B cell (primary cell): Measurements from ENCODE around the gene IRAK1. TPM values are rescaled to one million over a fixed set of nuclear protein-coding genes. Genes with fewer than 3 reads are reported as not detected.

Experiments
- ATAC-seq: fragments of 200-7000 bp; cut with Tn5 transposase; one replicate; pipeline ENCODE4 v1.10.0; 2021; ENCODE audit warnings: low read depth, mild to moderate bottlenecking, moderate number of reproducible peaks, moderate library complexity
- CTCF ChIA-PET: fragments of 350-600 bp; sonication (Branson Sonifier 250); formaldehyde crosslinking; loops from one replicate; lab custom pipeline; 2021; ENCODE audit warnings: antibody characterized with exemption, inconsistent platforms; lab: Charles Lee
- POLR2A ChIA-PET: fragments of 350-600 bp; sonication (Branson Sonifier 250); formaldehyde crosslinking; loops from one replicate; lab custom pipeline; 2021; ENCODE audit warnings: antibody characterized with exemption; lab: Charles Lee
- DNase-seq: peaks from one replicate; pipeline ENCODE4 v3.0.0; 2013
- H2AFZ ChIP-seq: 2 replicates; pipeline ENCODE4 v1.6.1; 2012; ENCODE audit warnings: mild to moderate bottlenecking, low read depth, low read length; ENCODE audit not compliant: insufficient read depth, poor library complexity, severe bottlenecking
- H3K27ac ChIP-seq, 2 donors: 1 replicate in 1 of 2; 2 replicates in 1 of 2; pipeline ENCODE4 v1.5.1; 2012 to 2013; ENCODE audit warnings: low read length in 2 of 2, mild to moderate bottlenecking in 2 of 2, moderate library complexity in 1 of 2
- H3K27me3 ChIP-seq, 4 experiments: fragments of 200-600 bp in 1 of 4; sonication (generic) in 1 of 4; replicated peaks in 1 of 4; 1 replicate in 2 of 4; 2 replicates in 2 of 4; pipeline versions ENCODE4 v1.6.1 to v1.7.0; 2013 to 2016; ENCODE audit warnings: low read length in 3 of 4, mild to moderate bottlenecking in 2 of 4, mixed read lengths in 1 of 4, moderate library complexity in 1 of 4; ENCODE audit not compliant: insufficient read depth in 4 of 4, control insufficient read depth in 3 of 4; ENCODE audit errors: control extremely low read depth in 1 of 4
- H3K36me3 ChIP-seq, 2 experiments: replicated peaks in 1 of 2; 1 replicate in 1 of 2; 2 replicates in 1 of 2; pipeline versions ENCODE4 v1.6.1 to v1.7.1; 2013; ENCODE audit warnings: low read length in 1 of 2; ENCODE audit not compliant: insufficient read depth in 2 of 2, control insufficient read depth in 1 of 2; ENCODE audit errors: control extremely low read depth in 1 of 2, extremely low read depth in 1 of 2
- H3K4me1 ChIP-seq, 2 donors: fragments of 200-600 bp in 1 of 2; sonication (generic) in 1 of 2; 1 replicate in 1 of 2; 2 replicates in 1 of 2; pipeline versions ENCODE4 v1.5.1 to v1.6.1; 2013 to 2017; ENCODE audit warnings: low read length in 2 of 2; ENCODE audit not compliant: control insufficient read depth in 2 of 2, insufficient read depth in 2 of 2
- H3K4me2 ChIP-seq: replicated peaks from 2 replicates; pipeline ENCODE3; 2012; ENCODE audit warnings: mild to moderate bottlenecking, low read depth, low read length; ENCODE audit not compliant: poor library complexity, severe bottlenecking
- H3K4me3 ChIP-seq, 5 experiments: fragments of 200-600 bp in 1 of 5; sonication (generic) in 1 of 5; 1 replicate in 3 of 5; 2 replicates in 2 of 5; pipeline versions ENCODE4 v1.5.1 to v1.7.0; 2011 to 2016; ENCODE audit warnings: low read length in 4 of 5, mild to moderate bottlenecking in 4 of 5, low read depth in 2 of 5, control low read depth in 1 of 5, moderate library complexity in 1 of 5; ENCODE audit not compliant: insufficient read depth in 1 of 5; ENCODE audit errors: control extremely low read depth in 1 of 5, extremely low read depth in 1 of 5
- H3K79me2 ChIP-seq: fragments of 200-600 bp; sonication (generic); one replicate; pipeline ENCODE4 v1.6.0; 2016; ENCODE audit warnings: low read length; ENCODE audit not compliant: control insufficient read depth, insufficient read depth
- H3K9ac ChIP-seq: fragments of 200-600 bp; sonication (generic); 2 replicates; pipeline ENCODE4 v1.6.1; 2017; ENCODE audit warnings: mild to moderate bottlenecking, low read length, moderate library complexity
- H3K9me3 ChIP-seq, 3 donors: one replicate each; pipeline versions ENCODE4 v1.6.1 to v1.7.1; 2013; ENCODE audit warnings: low read length in 2 of 3; ENCODE audit not compliant: control insufficient read depth in 2 of 3, insufficient read depth in 1 of 3; ENCODE audit errors: control extremely low read depth in 1 of 3
- H4K20me1 ChIP-seq: 2 replicates; pipeline ENCODE4 v1.6.0; 2012; ENCODE audit warnings: mild to moderate bottlenecking, low read length; ENCODE audit not compliant: insufficient read depth, control insufficient read depth, poor library complexity, severe bottlenecking
- H3K27ac Mint-ChIP-seq: one replicate; pipeline ENCODE4 v1.8.0; 2021; ENCODE audit warnings: mixed read lengths
- H3K27me3 Mint-ChIP-seq: one replicate; pipeline ENCODE4 v1.8.0; 2021; ENCODE audit warnings: mixed read lengths
- H3K4me1 Mint-ChIP-seq: one replicate; pipeline ENCODE4 v1.8.0; 2021; ENCODE audit warnings: mixed read lengths
- H3K4me3 Mint-ChIP-seq: one replicate; pipeline ENCODE4 v1.8.0; 2021; ENCODE audit warnings: mixed read lengths
- H3K9me3 Mint-ChIP-seq: one replicate; pipeline ENCODE4 v1.8.0; 2022; ENCODE audit warnings: mixed read lengths; ENCODE audit not compliant: insufficient read depth
- CTCF ChIP-seq: fragments of 200-600 bp; IDR thresholded peaks from one replicate; pipeline ENCODE4 v1.8.0; 2022; ENCODE audit warnings: antibody characterized with exemption, mild to moderate bottlenecking
- EZH2 ChIP-seq: IDR thresholded peaks from 2 replicates; pipeline ENCODE4 v1.6.1; 2012; ENCODE audit warnings: borderline replicate concordance, low read depth, mild to moderate bottlenecking, moderate library complexity, low read length; ENCODE audit not compliant: insufficient read depth, poor library complexity, severe bottlenecking
- WGBS: methylation state at CpG from one replicate; pipeline ENCODE4 v1.1.5; 2013; ENCODE audit warnings: missing lambda C conversion rate; ENCODE audit not compliant: insufficient coverage; 5-methylcytosine and 5-hydroxymethylcytosine counted together
- intact Hi-C: fragments of 100-400 bp; cut with micrococcal nuclease; formaldehyde crosslinking; loops from one replicate; pipeline ENCODE4 v1.10.0; 2022
- polyA plus RNA-seq: library from polyadenylated mRNA; depleted of rRNA; stranded (reverse); fragments of >200 nt; gene quantifications from 2 replicates; pipeline ENCODE4 v1.2.3, GENCODE V29; 2012
- total RNA-seq, 2 donors: library from RNA; stranded (reverse); fragments of 120-200 nt in 1 of 2; gene quantifications; 1 replicate in 1 of 2; 2 replicates in 1 of 2; pipeline versions ENCODE4 v1.2.3 to v1.2.4, GENCODE V29; 2013 to 2022

Gene IRAK1
- total and polyA plus RNA-seq, 2 donors (not counting 1 experiment from before 2014, with no cell fraction given): 112 to 118 TPM

GRCh38 chrX:154018518-154019060 lies 1.1 kb downstream of the IRAK1 start:
- H3K4me1 Mint-ChIP-seq: peaks cover 20% of the 10 kb centered on the region
- peak overlapping the region in 4 of 5 experiments; percentile 55 to 67 (median 64) for H3K4me3 ChIP-seq
- TF ChIP-seq CTCF (no peak), EZH2 (no peak)

More at GRCh38 chrX:154018518-154019060, 1.1 kb downstream of the IRAK1 start:
- H3K9ac ChIP-seq: peak overlapping the region; percentile 70
- POLR2A ChIA-PET: interaction anchor here (0.6 to 1.0 kb wide), 3 partner anchors 11 to 258 kb away, joined by 4 to 12 read pairs (median 5); no protein-coding TSS in a partner anchor
- no peaks in the 10 kb centered on the region for H3K9me3 ChIP-seq
- H3K79me2 ChIP-seq: peaks cover 24% of the 10 kb centered on the region
- no peaks in the 10 kb centered on the region for H4K20me1 ChIP-seq
- H3K4me1 ChIP-seq: peaks cover 6 to 26% of the 10 kb centered on the region in 2 donors
- Mint-ChIP-seq H3K27ac (peak overlapping the region; percentile 85), H3K9me3 (no peaks in the 10 kb centered on the region), H3K4me3 (peak overlapping the region; percentile 87), H3K27me3 (no peaks in the 10 kb centered on the region)
- ATAC-seq (no peak), DNase-seq (peak; percentile 29)
- peak overlapping the region; percentile 50 to 72 for H3K27ac ChIP-seq
- H3K27me3 ChIP-seq: no peaks in the 10 kb centered on the region
- H2AFZ ChIP-seq: peak overlapping the region; percentile 49
- intact Hi-C loops: loop anchor here (2.0 kb wide), 1 partner anchor 46 kb away; the partner anchor contains the start of gene TMEM187
- CTCF ChIA-PET: interaction anchor here (1.1 to 3.9 kb wide), 3 partner anchors 11 to 49 kb away, joined by 3 to 21 read pairs (median 3); no protein-coding TSS in a partner anchor
- H3K4me2 ChIP-seq: peak overlapping the region; percentile 89
- peaks cover 0 to 33% of the 10 kb centered on the region in 2 experiments for H3K36me3 ChIP-seq
- 0% methylated on average over 1 of the region's 15 CpGs for WGBS
